Stimulated activated CD4-positive, alpha-beta T cell treated with anti-CD3 and anti-CD28 coated beads, TNF-alpha, amount 100 ng/mL, for 48 hours (primary cell): ENCODE results near the gene LINGO3.

ENCODE experiments used
- DNase-seq, 3 donors: peaks; one replicate each; pipeline ENCODE4 v3.0.0-alpha.2; 2020; ENCODE audit warnings: low read depth in 3 of 3

LINGO3 gene

GRCh38 chr19:2339644-2340310 is 31.8 kb upstream of the LINGO3 start:
- DNase-seq = no peak

DNA sequence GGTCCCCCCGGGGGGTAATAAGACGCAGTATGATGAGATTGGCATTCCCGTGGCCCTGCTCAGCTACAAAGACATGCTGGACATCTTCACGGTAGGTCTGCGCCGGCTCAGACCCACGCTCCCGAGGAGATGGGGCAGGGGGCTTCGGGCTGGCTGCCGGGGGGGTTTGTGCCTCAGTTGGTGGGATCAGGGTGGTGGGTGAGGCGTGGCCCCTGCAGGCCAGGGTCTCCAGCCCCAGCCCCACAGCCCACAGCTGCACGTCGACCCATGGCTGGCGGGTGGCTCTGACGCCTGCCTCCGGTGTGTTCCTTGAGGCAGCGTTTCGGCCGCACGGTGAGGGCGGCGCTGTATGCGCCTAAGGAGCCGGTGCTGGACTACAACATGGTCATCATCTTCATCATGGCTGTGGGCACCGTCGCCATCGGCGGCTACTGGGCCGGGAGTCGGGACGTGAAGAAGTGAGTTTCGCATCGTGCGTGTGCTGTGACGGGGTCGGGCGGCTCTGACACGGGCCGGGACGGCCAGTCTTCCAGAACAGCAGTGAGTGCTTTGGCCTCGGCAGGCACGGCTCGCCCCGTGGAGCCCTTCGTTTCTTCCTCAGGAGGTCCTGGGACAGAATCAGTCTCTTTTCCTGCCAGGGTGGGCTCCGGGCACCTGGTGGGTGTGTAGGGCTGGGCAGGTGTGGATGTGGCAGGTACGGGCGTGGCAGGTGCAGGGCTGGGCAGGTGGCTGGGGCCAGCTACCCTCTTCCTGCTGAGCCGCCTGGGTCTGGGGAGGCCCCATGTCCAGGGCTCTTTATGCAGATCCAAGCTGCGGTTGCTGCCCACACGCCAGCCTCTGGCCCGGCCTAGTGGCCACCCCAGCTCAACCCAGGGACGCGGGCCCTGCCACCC is 31.0 kb upstream of the LINGO3 start:
- no peak for DNase-seq

DNA sequence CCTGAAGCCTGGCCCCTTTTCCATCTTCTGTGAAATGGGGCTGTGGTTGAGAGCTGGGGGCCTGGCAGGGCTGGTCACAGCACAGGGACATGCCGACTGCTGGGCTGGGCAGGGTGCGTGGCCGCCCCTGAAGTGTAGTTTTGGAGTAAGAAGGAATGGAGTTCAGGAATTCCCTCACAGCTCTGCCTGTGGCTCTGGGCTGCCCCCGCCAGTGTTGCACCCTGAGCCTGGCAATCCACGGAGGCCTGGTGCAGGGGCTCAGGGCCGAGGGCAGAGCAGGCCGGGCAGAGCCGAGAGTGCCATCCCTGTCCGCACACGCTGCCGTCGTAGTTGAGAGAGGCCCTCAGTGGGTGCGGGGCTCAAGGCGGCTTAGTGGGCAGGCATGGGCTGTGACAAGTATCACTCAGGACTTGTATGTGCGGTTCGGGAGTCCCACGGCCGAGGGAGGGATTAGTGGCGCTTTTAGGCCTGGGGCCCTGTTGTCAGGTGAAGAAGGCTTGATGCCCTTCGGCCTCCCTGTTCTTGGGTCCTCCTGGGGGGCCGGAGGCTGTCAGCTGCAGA is 30.2 kb upstream of the LINGO3 start:
- no peak for DNase-seq

DNA sequence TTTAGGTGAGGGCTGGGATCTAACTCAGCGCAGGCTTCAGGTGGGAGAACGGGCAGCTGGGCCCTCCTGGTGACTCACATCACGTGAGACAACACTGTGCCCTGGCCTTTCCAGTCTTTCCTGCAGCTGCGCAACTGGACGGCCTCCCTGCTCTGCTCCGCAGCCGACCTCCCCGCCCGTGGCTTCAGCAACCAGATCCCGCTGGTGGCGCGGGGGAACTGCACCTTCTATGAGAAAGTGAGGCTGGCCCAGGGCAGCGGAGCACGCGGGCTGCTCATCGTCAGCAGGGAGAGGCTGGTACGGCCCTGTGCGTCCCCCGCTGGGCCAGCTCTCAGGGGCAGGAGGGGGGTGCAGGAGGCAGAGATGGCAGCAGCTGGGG is 29.4 kb upstream of the LINGO3 start:
- DNase-seq = no peak

DNA sequence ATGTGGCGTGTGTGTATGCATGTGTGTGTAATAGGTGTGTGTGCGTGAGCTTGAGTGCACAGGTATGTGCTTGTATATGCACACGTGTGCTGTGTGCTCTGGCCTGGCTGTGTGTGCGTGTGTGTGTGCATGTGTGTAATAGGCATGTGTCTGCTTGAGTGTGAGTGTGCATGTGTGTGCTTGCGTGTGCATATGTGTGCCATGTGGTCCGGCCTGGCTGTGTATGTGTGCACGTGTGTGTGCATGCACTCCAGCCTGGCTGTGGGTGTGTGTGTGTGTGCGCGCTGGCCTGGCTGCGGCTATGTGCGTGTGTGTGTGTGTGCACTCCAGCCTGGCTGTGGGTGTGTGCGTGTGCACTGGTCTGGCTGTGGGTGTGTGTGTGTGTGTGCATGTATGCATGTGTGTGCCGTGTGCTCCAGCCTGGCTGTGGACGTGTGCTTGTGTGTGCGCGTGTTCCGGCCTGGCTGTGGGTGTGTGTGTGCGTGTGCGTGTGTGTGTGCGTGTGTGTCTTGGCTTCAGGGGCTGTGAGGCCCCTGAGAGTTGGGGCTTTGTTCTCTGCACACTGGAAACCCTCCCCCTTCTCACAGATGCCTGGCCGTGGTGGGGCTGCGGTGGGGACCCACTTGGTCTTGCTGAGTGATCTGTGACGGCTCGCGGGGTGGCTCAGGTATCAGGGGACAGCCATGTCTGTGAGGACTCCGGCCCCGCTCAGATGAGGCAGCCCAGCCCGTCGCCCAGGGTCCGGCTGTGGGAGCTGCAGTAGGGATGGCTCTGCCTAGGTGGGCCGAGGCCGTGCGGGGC is 28.8 kb upstream of the LINGO3 start:
- no peak for DNase-seq

- no peak for DNase-seq
Measured at GRCh38 chr19:2335848-2336247, 27.9 kb upstream of the LINGO3 start.

DNA sequence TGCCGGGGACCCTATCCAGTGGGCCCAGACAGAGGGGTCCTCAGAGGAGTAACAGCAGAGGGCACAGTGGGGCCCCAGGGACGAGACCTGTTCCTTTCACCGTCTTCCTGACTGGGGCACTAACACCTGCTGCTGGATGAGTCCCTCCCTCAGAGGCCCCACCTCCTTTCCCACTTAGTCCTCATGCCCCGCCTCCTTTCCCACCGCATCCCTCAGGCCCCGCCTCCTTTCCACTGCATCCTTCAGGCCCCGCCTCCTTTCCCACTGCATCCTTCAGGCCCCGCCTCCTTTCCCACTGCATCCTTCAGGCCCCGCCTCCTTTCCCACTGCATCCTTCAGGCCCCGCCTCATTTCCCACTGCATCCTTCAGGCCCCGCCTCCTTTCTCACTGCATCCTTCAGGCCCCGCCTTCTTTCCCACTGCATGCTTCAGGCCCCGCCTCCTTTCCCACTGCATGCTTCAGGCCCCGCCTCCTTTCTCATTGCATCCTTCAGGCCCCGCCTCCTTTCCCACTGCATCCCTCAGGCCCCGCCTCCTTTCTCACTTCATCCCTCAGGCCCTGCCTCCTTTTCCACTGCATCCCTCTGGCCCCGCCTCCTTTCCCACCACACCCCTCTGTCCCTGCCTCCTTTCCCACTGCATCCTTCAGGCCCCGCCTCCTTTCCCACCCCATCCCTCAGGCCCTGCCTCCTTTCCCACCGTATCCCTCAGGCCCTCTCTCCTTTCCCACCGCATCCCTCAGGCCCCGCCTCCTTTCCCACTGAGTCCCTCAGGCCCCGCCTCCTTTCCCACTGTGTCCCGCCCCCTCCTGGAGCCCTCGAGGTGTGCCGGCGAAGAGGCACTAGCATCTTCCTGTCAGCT is 27.3 kb upstream of the LINGO3 start:
- no peak for DNase-seq

GRCh38 chr19:2334426-2334825 is 26.5 kb upstream of the LINGO3 start:
- DNase-seq = no peak

GRCh38 chr19:2333807-2334211 is 25.9 kb upstream of the LINGO3 start:
- DNase-seq = no peak

DNA sequence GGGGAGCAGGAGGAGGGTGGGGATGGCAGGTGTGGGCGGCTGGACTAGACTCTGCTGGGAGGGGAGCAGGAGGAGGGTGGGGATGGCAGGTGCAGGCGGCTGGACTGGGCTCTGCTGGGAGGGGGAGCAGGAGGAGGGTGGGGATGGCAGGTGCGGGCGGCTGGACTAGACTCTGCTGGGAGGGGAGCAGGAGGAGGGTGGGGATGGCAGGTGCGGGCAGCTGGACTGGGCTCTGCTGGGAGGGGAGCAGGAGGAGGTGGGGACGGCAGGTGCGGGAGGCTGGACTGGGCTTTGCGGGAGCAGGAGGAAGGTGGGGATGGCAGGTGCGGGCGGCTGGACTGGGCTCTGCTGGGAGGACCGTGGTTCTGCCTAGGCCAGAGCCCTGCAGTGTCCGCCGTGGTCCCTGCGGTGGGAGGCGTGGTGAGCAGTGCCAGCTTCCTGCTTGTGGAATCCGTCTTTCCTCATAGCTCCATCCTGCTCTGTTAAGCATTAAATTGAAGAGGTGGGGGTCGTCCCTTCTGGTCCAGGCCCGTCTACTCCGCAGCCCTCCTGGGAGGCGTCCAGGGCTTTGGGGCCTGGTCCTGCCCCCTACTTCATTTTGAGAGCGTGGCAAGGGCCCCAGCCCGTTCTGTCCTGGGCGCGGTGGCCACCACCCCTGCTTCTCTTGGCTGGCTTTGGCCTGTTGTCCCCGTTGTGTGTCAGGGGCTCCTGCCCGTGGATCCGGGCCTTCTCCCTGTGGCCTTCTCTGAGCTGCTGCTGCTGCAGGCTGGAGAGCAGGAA is 25.3 kb upstream of the LINGO3 start:
- DNase-seq = no peak

DNA sequence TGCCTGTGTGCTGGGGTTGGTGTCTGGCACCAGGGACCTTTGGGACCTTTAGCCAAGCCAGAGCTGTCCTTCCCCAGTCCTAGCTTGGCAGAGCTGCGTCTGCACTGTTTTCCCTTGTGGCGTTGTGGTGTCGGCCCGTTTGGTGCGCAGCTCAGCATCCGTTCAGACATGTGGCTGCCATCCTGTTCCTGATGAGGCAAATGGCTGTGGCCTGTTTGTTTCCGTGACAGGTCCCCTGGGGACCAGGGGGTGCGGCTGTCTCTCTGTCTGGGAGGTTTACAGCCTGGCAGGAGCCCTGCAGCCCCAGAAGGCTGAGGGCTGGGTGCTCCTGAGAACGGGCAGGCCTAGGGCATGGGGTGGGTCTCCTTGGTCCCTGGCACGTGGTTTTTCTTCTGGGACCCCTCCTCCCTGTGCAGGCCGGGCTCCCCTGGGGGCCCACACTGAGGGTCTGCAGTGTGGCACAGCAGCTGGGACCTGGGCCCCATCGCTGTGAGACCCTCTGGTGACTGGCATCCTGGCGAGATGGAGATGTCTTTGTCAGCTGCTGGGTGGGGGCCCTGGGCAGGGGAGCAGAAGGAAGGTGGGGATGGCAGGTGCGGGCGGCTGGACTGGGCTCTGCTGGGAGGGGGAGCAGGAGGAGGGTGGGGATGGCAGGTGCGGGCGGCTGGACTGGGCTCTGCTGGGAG is 24.5 kb upstream of the LINGO3 start:
- no peak for DNase-seq

GRCh38 chr19:2331601-2332246 is 23.8 kb upstream of the LINGO3 start:
- DNase-seq = no peak

GRCh38 chr19:2330632-2331284 is 22.8 kb upstream of the LINGO3 start:
- DNase-seq = no peak

DNA sequence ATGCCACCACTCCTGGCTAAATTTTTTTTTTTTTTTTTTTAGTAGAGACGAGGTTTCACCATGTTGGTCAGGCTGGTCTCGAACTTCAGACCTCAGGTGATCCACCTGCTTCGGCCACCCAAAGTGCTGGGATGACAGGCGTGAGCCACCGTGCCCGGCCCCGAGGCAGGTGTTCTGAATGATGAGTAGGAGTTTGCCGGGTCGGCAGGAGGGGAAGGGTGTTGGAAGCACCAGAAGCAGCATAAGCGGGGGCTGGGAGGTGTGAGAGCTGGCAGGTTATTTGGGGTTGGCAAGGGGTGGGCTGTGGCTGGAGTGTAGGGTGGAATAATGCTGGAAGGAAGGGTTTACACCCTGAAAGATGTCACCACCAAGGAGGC is 22.3 kb upstream of the LINGO3 start:
- DNase-seq = no peak

- DNase-seq = no peak
Measured at GRCh38 chr19:2329501-2329916, 21.6 kb upstream of the LINGO3 start.

GRCh38 chr19:2329149-2329478 is 21.2 kb upstream of the LINGO3 start:
- DNase-seq = no peak

- DNase-seq = peak; percentile 83 to 87 (median 86)
Measured at GRCh38 chr19:2328401-2329148, 20.6 kb upstream of the LINGO3 start, which contains the start of the genes LSM7 and SPPL2B. Gene LSM7, minus strand, starts transcription at chr19:2328586. Its CDS starts 20 bp downstream, at chr19:2328566. Gene SPPL2B, plus strand, starts transcription at chr19:2328684. Its CDS starts 26 bp downstream, at chr19:2328710.
